HG03064 (cell line): ENCODE results near the gene ZNF423.
"Not testable (repeated sequence)": the region's sequence is repeated elsewhere in the genome, so short reads cannot be mapped to it uniquely, and the experiment has no call there.

Experiments used
- ATAC-seq: cut with Tn5 transposase; IDR thresholded peaks from one replicate; pipeline ENCODE4 v1.9.1; 2021; ENCODE audit warnings: low read depth; ENCODE audit not compliant: unreplicated experiment

Gene ZNF423

DNA sequence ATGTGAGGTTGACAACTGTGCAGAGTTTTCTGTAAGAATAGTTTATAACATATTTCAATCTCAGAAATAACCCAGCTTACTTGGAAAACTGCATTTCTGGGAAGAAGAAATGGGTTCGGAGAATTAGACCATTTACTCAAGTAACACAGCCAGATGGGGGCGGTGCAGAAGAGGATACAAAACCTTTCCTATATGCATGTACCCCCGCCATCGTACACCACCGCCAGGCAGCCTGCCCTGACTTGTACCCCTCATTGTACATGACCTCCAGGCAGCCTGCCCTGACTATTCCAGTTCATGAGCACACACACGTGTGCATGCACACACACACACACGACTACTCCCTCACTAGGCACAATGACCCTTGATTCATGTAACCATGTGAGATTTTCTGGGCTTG, 328.3 kb downstream of the ZNF423 start:
- no peak for ATAC-seq

DNA sequence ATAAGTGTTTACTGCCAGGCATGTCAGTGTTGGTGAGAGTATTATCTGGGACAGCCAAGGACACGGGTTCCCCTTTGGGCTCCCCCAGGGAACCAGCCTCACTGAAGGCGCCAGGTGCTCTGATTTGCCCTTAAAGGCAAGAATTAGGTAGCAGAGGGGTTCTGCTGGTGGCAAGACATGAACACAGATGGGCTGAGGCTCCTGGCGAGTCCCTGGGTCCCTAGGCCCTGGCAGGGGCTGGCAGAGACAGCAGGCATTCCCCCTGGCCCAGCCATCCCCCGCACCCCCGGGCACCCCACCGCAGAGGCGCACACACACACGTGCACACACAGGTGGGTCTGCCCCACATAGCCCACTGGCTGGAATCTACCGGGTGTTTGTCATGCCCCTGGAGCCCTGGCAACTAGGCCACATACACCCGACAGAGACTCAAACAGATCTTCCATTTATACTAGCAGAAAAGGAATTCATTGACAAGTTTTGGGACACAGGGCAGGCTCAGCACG, 329.0 kb downstream of the ZNF423 start:
- no peak for ATAC-seq

DNA sequence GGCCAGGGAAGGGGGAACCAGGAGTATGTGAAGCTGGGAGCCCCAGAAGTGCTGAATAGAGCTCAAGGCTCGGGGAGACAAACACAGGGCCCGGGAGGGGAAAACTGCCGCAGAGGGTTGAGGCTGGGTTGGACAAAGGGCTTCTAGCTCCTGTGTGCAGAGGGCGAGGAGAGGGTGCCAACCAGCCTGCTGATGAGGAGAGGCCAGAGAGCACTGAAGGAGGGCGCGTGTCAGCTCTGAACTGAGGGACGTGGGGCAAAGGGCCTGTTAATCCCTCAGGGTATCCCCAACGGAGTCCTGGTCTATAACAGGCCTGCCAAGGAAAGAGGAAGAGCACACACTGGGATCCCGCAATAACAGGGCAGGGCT, 331.0 kb downstream of the ZNF423 start:
- no peak for ATAC-seq

DNA sequence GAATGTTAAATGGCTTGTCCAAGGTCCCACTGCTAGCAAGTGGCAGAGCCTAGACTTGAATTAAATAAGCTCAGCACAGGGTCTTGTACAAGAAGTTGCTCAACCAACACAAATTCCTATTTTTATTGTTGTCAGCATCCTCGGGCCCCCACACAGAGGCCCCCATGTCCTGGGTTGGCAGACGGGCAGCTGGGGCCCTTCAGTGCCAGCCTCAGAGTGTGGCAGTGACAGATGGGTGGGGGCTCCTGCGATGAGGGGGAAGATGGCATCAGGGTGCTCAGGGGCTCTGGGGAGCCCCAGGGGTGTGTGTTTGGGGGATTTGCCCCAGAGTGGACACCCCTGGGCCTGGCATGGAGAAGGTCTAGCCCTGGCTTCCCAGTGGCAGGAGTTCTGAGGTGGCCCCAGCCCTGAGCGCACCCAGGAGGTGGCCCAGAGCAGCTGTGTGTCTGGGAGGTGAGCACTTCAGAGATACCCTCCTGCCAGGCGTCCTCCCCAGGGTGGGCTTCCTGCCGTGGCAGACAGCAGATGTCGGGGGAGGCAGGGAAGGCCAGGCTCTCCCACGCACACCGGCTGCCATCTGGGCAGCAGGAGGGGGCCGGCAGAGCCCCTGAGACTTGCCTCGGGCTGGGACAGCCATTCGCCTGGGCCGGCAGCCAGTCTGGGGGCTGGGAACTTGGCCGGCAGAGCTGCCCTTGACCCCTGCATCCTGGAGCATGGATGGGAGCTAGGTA, 331.5 kb downstream of the ZNF423 start:
- ATAC-seq: no peak

DNA sequence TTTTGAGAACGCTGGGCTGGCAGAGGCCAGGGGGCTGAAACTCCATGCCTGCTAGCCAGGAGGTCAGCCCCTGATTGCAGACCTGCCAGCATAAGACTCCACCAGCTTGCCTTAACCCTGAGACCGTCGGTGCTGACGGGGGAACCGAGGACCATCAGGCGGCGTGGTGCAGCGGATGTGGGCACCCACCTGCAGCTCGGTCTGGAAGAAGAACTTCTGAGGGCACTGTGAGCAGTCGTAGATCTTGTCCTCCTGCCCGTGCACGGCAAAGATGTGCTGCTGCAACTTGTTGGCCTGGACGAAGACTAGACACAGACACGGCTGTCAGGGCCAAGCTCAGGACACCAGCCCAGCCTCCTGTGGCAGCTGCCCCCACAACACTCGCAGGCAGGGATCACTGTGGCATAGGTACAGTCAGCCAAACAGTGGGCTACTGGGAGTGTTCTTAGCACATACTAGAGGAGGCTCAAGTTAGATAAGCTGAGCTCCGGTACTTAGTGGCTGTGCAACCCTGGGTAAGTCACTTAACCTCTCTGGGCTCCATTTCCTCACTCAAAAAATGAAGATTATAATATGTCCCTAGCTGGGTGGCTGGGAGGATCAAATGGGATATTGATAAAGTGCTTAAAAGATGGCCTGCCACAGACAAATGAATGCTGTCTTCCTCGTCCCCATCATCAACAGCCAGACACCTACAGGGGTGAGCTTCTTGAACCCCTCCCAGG, 332.3 kb downstream of the ZNF423 start:
- no peak for ATAC-seq

DNA sequence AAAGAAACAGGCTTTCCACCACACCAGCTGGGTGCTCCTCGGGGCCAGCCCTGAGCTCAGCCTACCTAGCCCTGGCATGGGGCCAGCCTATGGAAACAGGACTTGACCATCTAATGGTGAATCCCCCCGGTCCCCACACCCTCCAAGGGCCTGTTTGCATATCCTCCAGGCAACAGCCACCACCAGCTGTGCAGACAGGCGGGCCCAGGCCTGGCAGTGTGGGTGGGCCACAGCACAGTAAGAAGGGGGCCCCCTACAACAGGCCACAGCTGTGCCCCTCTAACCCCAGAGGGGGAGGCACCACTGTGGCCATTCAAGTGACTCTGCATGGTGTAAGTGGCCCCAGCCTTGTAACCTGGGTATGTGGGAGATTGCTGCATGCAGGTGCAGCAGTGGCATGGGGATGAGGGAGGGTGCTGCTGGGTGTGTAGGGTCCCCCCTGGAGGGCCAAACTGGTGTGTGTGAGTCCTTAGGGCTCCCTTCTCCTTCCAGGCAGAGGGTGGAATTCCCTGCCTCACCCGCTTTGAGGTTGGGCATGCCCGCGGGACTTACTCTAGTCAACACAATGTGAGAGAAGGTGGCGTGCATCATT, 334.1 kb downstream of the ZNF423 start:
- no peak for ATAC-seq

DNA sequence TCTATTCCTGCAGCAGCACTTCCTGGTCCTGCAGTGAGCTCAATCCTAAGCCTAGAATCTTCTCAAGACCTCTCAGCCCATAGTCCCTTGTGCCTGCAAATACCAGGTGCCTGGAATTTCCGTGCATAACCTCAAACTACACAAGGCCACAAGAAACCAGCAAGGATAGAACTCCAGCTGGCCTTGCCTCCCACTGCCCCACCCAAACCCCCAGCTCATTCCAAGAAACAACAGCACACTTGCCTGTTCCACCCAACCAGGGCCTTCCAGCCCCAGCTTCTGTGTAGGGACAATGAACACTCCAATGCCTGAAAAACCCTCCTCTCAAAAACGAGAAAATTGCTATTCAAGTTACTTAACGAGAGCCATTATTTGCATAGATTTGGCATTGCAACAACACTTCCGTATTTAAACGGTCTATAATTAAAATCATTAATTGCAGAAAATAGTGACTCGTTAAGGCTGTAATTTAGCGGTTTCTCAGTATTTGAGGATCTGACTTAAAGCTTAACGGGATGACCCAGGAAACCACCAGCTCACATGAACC, 335.3 kb downstream of the ZNF423 start:
- no peak for ATAC-seq

DNA sequence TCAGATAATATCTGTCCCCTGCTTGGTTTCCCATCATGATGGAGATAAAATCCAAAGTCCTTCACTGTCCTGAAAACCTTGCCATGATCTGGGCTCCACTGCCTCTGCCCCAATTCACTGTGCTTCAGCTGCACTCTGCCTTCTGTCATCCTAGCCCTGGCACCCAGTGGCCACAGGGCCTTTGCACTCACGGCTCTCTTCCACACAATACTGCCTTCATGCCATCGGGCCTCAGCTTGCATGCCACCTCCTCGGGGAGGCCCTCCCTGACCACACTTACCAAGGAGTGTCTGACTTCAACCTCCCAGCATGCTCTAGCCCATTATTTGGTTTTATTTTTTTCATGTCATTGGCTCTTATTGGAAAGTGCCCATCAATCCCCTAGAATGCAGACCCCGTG, 336.2 kb downstream of the ZNF423 start:
- ATAC-seq: no peak

DNA sequence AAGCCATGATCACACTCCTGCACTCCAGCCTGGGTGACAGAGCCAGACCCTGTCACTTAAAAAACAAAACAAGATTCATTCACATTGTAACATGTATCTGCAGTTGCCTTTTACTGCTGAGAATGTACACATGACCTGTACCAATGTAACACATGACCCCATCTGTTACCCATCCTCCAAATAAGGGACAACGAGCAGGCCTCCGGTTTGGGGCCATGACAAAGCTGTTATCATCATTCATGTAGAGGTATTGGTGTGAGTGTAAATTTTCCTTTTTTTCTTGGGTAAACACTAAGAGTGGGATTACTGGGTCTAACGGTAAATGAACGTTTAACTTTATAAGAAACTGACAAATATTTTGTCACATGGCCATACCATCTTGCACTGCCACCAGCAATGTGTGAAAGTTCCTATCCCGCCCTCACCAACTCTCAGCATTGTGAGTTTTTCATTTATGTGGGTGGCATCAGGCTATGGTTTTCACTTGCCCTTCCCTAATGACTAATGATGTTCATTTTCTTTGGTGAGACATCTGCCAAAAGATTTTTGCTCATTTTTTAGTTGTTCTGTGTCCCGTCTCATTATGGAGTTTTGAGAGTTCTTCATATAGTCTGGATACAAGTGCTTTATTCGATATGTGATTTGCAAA, 336.8 kb downstream of the ZNF423 start:
- no peak for ATAC-seq

DNA sequence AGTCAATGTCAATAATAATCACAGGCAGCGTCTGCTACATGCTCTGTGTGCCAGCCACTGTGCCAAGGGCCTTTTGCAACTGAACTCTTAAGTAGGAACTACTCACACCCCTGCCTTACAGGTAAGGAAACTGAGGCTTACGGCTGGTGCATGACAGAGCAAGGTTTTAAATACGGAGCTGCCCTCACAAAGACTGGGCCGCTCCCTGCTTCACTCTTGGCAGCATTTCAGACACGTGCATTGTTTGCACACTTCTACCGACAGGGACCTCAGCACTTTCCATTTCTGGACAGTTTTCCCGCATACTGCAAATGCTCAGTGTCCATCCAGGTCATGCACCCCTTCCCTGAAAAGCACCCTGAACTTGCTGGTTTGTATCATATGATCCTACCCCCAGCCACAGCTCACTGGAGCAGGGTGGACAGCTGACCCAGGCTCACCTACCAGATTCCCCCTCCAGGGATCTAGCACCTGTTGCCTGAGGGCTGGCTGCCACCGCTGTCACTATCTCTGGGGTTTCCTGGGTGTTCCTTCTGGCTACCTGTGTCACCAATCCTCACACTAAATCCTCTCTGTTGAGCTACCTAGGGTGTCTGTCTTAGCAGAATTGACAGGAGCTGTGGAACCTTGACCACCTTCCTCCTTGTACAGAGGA, 339.4 kb downstream of the ZNF423 start:
- ATAC-seq: no peak

DNA sequence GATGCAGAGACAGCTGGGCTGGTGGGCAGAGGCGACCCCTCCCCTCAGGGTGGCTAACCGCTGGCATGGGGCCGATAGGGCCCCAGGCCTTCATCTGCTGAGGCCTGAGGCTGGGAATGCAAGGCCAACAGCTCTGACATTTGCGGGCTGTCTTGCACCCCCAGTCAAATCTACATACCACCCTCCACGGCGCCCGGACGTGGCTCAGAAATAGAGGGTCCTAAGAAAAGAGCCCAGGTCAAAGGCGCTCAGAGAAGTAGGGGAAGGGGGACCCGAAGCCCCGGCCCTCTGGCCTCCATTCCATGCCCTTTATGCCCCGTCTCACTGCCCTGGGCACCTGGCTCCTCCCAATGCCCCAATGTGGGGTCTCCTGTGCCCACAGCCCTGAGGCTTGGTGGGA, 340.1 kb downstream of the ZNF423 start:
- no peak for ATAC-seq

DNA sequence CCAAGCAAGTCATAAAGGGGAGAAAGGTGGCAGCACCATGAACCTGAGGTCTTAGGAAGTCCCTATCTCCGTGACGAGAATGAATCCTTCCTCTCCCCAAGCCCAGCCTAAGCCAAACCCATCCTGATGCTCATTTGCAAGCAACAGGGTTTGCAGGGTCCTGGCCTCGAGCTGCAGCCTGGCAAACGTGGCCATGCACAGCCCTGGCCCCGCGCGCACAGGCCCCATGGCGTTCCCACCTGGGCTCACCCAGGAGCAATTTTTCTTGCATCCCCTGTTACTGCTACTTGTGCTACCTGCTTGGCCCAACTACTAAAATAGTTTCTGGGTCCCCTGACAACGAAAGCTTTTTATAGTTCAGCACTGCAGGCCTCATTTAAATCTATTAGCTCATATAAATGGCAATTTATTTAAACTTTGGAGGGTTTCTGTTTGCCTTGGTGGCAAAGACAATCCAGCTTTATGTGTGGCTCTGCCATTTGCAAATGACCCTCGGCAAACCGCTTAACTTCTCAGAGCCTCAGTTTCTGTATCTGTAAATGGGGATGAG, 340.8 kb downstream of the ZNF423 start:
- ATAC-seq: no peak

DNA sequence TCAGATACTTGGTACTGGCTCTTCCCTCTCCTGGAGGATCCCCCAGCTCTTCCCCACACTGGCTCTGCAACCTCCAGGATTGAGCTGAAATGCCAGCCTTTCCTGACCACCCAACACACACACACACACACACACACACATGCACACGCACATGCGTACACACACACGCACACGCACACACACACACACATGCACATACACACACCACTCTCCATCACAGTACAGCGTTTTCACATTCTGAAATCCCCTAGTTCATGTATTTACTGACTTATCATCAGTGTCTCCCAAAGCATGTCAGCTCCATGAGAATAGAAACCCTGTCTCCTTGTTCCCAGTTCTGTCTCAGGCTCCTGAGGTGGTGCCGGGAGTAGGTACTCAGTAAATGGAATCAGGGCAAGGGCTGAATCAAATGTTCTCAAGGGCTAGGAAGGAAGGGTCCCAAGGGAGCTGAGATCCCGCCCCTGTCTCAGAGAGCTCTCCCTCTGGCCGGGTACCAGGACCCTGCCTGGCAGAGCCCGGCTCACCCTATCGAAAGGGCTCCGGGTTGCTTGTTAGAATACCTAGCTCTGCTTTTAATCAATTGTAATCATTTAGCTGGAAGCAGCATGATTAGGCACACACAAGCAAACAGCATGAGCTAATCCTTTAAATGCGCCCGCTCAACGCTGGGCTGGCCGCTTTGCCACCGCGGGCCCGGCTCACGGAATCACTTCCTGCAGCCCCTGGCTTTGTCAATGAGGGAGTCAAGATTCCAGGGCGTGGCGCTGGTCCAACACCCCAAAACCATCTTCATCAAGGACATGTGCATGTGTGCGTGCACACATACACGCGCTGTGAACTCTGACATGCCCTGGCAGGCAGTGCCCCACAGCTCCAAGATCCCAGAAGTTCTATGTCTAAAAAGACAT, 341.6 kb downstream of the ZNF423 start:
- ATAC-seq: no peak

DNA sequence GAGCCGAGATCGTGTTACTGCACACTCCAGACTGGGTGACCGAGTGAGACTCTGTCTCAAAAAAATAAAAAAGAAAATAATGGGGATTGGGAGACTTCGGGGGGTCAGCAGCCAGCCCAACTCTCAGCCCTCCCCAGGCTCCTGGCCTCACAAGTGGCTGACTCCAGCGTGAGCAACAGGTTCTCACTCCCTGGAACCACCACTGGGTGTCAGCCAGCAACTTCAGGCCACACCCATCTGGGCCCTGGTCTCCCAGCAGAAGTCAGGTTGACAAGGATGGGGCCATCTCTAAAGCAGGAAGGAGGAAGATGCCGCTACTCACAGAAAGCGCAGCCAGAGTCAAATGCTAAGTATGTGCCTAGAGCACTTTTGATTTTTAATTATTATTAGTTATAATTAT, 342.9 kb downstream of the ZNF423 start:
- ATAC-seq: no peak

DNA sequence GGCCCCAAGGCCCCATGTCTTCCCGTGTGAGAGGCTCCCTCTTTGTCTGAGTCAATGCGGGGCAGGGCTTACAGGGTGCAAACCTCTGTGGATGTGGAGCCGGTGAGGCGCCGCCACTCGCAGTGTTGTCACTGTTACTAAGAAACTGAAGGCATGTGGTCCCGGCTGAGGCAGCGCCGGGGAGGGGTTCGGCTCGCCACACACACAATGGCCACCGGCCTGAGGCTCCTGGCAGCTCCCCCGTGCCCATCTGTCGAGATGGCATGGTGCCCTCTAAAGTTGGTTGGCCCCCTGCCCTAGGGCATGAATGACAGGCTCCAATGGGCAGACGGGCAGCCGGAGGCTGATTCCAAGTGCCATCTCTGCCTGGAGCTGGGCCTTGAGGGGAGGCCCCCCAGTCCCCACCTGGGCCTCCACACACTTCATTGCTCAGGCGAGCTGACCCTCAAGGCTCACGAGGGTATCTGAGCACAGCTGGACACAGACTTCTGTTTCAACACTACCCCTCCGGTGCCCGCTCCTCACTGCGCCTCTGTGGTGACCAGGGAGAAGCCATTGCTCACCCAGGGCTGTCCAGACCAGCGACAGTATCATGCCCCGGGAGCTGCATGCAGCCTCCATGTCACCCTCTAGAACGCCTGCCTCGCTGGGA, 345.1 kb downstream of the ZNF423 start:
- no peak for ATAC-seq

DNA sequence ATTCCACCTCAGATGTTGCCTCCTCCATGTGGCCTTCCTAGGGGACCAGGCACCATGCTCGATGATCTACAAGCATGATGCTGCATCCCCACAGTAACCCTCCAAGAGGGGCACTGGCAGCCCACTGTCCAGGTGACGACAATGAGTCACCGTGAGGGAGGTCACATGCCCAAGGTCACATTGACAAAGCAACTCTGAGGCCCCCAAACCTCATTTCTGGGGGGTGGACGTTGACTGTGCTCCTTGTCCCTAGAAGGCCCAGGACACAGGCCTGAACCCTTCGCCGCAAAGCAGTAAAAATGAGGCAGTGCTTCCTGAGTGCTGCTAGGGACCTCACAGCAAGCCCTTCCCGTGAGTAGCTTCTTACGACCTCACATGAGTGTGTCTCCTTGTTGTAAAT, 345.8 kb downstream of the ZNF423 start:
- no peak for ATAC-seq

DNA sequence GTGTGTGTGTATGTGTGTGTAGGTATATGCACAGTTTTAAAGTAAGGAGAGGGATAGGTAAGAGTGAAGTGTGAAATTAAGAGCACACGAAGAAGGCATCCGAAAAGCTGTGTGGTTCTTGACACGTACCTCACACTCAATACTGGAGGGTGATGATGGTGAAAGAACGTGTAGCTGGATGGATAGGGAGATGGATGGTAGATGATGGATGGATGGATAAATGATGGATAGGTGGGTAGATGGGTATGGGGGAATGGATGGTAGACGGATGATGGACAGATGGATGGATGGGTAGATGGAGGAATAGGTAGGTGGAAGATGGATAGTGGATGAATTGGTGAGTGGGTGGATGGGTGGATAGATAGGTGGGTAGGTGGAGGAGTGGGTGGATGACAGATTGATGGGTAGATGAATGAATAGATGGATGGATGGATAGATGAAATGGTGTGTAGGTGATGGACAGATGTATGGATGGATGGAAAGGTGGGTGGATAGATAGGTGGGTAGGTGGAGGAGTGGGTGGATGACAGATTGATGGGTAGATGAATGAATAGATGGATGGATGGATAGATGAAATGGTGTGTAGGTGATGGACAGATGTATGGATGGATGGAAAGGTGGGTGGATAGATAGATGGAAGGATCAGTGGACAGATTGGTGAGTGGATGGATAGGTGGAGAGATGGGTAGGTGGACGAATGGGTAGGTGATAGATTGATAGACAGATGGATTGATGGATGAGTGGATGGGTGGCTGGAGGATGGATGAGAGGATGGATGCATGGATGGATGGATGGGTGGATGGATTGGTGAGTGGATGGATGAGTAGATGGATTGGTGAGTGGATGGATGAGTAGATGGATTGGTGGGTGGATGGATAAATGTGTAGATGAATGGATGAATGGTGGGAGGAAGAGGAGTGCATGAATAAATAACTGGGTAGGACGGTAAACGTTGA, 349.6 kb downstream of the ZNF423 start:
- ATAC-seq: not testable (repeated sequence)

DNA sequence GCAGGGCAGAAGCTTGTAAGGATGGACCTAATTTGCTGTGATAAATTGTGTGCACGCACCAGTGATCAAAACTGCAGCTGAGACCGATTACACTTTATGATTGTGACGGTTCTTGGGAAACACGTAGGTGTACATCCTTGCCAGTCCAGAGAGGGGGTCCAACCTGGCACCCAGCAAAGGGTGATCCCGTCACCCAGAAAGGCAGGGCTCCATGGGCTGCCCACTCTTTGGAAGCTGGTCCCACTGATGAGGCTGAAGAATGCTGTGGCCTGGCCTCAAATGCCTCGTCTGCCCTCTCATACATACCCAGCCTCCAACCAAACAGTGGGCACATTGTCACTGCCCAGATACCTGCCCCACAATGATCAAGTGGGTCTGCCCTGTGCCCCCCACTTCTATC, 350.4 kb downstream of the ZNF423 start:
- no peak for ATAC-seq
